H9 (cell line): ENCODE results near the gene TPD52L2. TPM values are rescaled to one million over a fixed set of nuclear protein-coding genes. Genes with fewer than 3 reads are reported as not detected.

Experiments used
- DNase-seq: peaks from one replicate; pipeline ENCODE4 v3.0.0-alpha.2; 2017
- H2AFZ ChIP-seq: one replicate; pipeline ENCODE4 v1.6.1; 2013; ENCODE audit warnings: mild to moderate bottlenecking, low read length, control low read depth, moderate library complexity
- H2AK5ac ChIP-seq: 2 replicates; pipeline ENCODE4 v1.6.1; 2013; ENCODE audit warnings: low read length, control low read depth, mixed read lengths; ENCODE audit not compliant: insufficient read length
- H2BK120ac ChIP-seq: one replicate; pipeline ENCODE4 v1.6.1; 2013; ENCODE audit warnings: low read depth, mild to moderate bottlenecking, low read length, control low read depth, inconsistent platforms; ENCODE audit not compliant: poor library complexity, severe bottlenecking
- H2BK12ac ChIP-seq: 2 replicates; pipeline ENCODE4 v1.6.1; 2013; ENCODE audit warnings: low read length, control low read depth, mixed read lengths, low read depth; ENCODE audit not compliant: insufficient read length
- H2BK15ac ChIP-seq: 2 replicates; pipeline ENCODE4 v1.6.1; 2013; ENCODE audit warnings: low read depth, low read length, control low read depth
- H2BK20ac ChIP-seq: one replicate; pipeline ENCODE4 v1.6.1; 2013; ENCODE audit warnings: low read depth, mild to moderate bottlenecking, low read length, control low read depth, inconsistent platforms; ENCODE audit not compliant: poor library complexity, severe bottlenecking
- H2BK5ac ChIP-seq: 2 replicates; pipeline ENCODE4 v1.6.1; 2013; ENCODE audit warnings: low read length, control low read depth, mixed read lengths; ENCODE audit not compliant: insufficient read length
- H3K14ac ChIP-seq: 2 replicates; pipeline ENCODE4 v1.6.1; 2013; ENCODE audit warnings: low read length, control low read depth; ENCODE audit not compliant: insufficient read depth
- H3K18ac ChIP-seq: 2 replicates; pipeline ENCODE4 v1.6.1; 2013; ENCODE audit warnings: low read depth, mild to moderate bottlenecking, mixed read lengths, low read length, control low read depth; ENCODE audit not compliant: insufficient read length
- H3K23ac ChIP-seq: 2 replicates; pipeline ENCODE4 v1.6.1; 2013; ENCODE audit warnings: low read length, control low read depth, mixed read lengths, low read depth; ENCODE audit not compliant: insufficient read length
- H3K23me2 ChIP-seq: 2 replicates; pipeline ENCODE4 v1.6.1; 2013; ENCODE audit warnings: low read depth, mild to moderate bottlenecking, mixed read lengths, low read length, control low read depth; ENCODE audit not compliant: insufficient read length, poor library complexity, severe bottlenecking
- H3K27ac ChIP-seq: 2 replicates; pipeline ENCODE4 v1.5.1; 2013; ENCODE audit warnings: low read length, control low read depth, mixed read lengths, low read depth; ENCODE audit not compliant: insufficient read length
- H3K27me3 ChIP-seq: 2 replicates; pipeline ENCODE4 v1.6.1; 2013; ENCODE audit warnings: low read length, control low read depth, inconsistent platforms; ENCODE audit not compliant: insufficient read depth
- H3K4ac ChIP-seq: 2 replicates; pipeline ENCODE4 v1.6.1; 2013; ENCODE audit warnings: low read depth, mild to moderate bottlenecking, control low read depth, inconsistent platforms, low read length, moderate library complexity
- H3K4me1 ChIP-seq: 2 replicates; pipeline ENCODE4 v1.6.1; 2013; ENCODE audit warnings: low read length, control low read depth, inconsistent platforms; ENCODE audit not compliant: insufficient read depth
- H3K4me2 ChIP-seq: 2 replicates; pipeline ENCODE4 v1.6.1; 2013; ENCODE audit warnings: low read length, control low read depth, mixed read lengths; ENCODE audit not compliant: insufficient read length, insufficient read depth
- H3K56ac ChIP-seq: 2 replicates; pipeline ENCODE4 v1.6.1; 2013; ENCODE audit warnings: low read depth, mild to moderate bottlenecking, mixed read lengths, low read length, control low read depth; ENCODE audit not compliant: insufficient read length
- H3K79me1 ChIP-seq: 2 replicates; pipeline ENCODE4 v1.6.1; 2013; ENCODE audit warnings: low read depth, mild to moderate bottlenecking, moderate library complexity, low read length, control low read depth, inconsistent platforms; ENCODE audit not compliant: insufficient read depth, poor library complexity, severe bottlenecking
- H3K79me2 ChIP-seq: 2 replicates; pipeline ENCODE4 v1.6.1; 2013; ENCODE audit warnings: low read length, control low read depth, inconsistent platforms; ENCODE audit not compliant: insufficient read depth
- H3K9ac ChIP-seq: 2 replicates; pipeline ENCODE4 v1.6.1; 2013; ENCODE audit warnings: low read length, control low read depth, mixed read lengths; ENCODE audit not compliant: insufficient read length; ENCODE audit errors: extremely low read depth
- H3K9me3 ChIP-seq: one replicate; pipeline ENCODE4 v1.6.1; 2013; ENCODE audit warnings: low read depth, low read length, inconsistent platforms; ENCODE audit not compliant: control insufficient read depth
- H3T11ph ChIP-seq: one replicate; pipeline ENCODE4 v1.6.1; 2013; ENCODE audit warnings: mild to moderate bottlenecking, low read length, control low read depth, inconsistent platforms
- H4K20me1 ChIP-seq: one replicate; pipeline ENCODE4 v1.6.1; 2013; ENCODE audit not compliant: control insufficient read depth, insufficient read length, insufficient read depth
- H4K5ac ChIP-seq: 2 replicates; pipeline ENCODE4 v1.6.1; 2013; ENCODE audit warnings: low read depth, mild to moderate bottlenecking, mixed read lengths, low read length, control low read depth; ENCODE audit not compliant: insufficient read length
- H4K8ac ChIP-seq: replicated peaks from 2 replicates; pipeline ENCODE4 v1.6.1; 2013; ENCODE audit warnings: low read length, control low read depth, mixed read lengths, low read depth; ENCODE audit not compliant: insufficient read length
- H4K91ac ChIP-seq: 2 replicates; pipeline ENCODE4 v1.6.1; 2013; ENCODE audit warnings: low read depth, mild to moderate bottlenecking, moderate library complexity, mixed read lengths, low read length, control low read depth; ENCODE audit not compliant: insufficient read length
- H3K27ac Mint-ChIP-seq, 3 experiments: 2 replicates in 2 of 3; 3 replicates in 1 of 3; pipeline ENCODE4 v1.8.0; 2020 to 2021; ENCODE audit warnings: mixed read lengths in 3 of 3, mild to moderate bottlenecking in 1 of 3, moderate library complexity in 1 of 3
- H3K27me3 Mint-ChIP-seq: 2 replicates; pipeline ENCODE4 v1.8.0; 2021; ENCODE audit warnings: low read depth, mild to moderate bottlenecking, moderate library complexity, mixed read lengths
- H3K36me3 Mint-ChIP-seq, 3 experiments: 2 replicates in 2 of 3; 3 replicates in 1 of 3; pipeline ENCODE4 v1.8.0; 2020 to 2021; ENCODE audit warnings: low read depth in 3 of 3, mixed read lengths in 3 of 3; ENCODE audit not compliant: insufficient read depth in 1 of 3
- H3K4me1 Mint-ChIP-seq, 2 experiments: 2 replicates each; pipeline ENCODE4 v1.8.0; 2020; ENCODE audit warnings: mixed read lengths in 2 of 2
- H3K4me3 Mint-ChIP-seq, 2 experiments: 2 replicates in 1 of 2; 3 replicates in 1 of 2; pipeline ENCODE4 v1.8.0; 2020 to 2021; ENCODE audit warnings: mild to moderate bottlenecking in 2 of 2, mixed read lengths in 2 of 2, moderate library complexity in 1 of 2
- H3K9me3 Mint-ChIP-seq, 2 experiments: 2 replicates in 1 of 2; 3 replicates in 1 of 2; pipeline ENCODE4 v1.8.0; 2020; ENCODE audit warnings: mild to moderate bottlenecking in 2 of 2, mixed read lengths in 2 of 2, moderate library complexity in 1 of 2
- CTCF ChIP-seq: fragments of 200-600 bp; sonication (generic); conservative IDR thresholded peaks from 3 replicates; pipeline ENCODE4 v1.8.0; 2021; ENCODE audit warnings: antibody characterized with exemption, mild to moderate bottlenecking
- WGBS: extraction: QIAGEN DNeasy Blood & Tissue Kit; methylation state at CpG from one replicate; pipeline ENCODE4 v1.1.7; 2013; ENCODE audit warnings: missing lambda C conversion rate, low lambda C conversion rate, mixed read lengths; ENCODE audit not compliant: insufficient read length; ENCODE audit errors: extremely low coverage; 5-methylcytosine and 5-hydroxymethylcytosine counted together
- total RNA-seq: library from RNA; stranded (reverse); gene quantifications from 2 replicates; pipeline ENCODE4 v1.2.1, GENCODE V29; 2021

Gene TPD52L2
- total RNA-seq, 1 experiment from 2014 or later = 94.1 TPM

DNA sequence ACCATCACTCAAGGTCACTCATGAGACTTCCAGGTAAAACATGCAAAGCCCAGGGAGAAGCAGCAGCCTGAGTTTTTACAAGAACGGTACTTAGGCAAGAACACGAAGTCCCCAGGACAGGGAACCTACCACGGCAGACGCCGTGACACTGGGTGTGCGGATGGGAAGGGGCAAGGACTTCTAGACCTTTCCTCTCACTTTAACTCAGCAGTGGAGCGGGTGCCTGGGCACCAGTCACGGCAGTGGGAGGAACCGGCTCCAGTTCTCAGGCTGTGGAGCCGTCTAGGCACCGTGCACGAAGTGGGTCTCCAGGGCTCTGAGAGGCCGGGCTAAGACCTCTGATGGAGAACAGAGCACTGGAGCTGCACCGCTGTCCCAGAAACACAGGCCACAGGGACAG lies 36.5 kb upstream of the TPD52L2 start:
- Histone ChIP-seq H3K14ac (no peak overlapping the region), H3K4me2 (no peak overlapping the region), H4K5ac (no peak overlapping the region), H4K20me1 (no peaks in the 10 kb centered on the region), H2BK15ac (no peak overlapping the region), H2BK12ac (no peak overlapping the region), H4K91ac (no peak overlapping the region), H3K9me3 (no peaks in the 10 kb centered on the region), H3K79me2 (peaks cover 11% of the 10 kb centered on the region; the same call in 1 of the 2 replicates), H2BK20ac (no peak overlapping the region), H4K8ac (no peak overlapping the region), H3K18ac (no peak overlapping the region), H3K27me3 (peaks cover 4% of the 10 kb centered on the region; the same call in 1 of the 2 replicates), H3K9ac (no peak overlapping the region), H3K79me1 (peaks cover 4% of the 10 kb centered on the region), H2BK120ac (no peak overlapping the region), H3K27ac (no peak overlapping the region), H3K23ac (no peak overlapping the region), H2AFZ (no peak overlapping the region), H2BK5ac (no peak overlapping the region), H2AK5ac (no peak overlapping the region), H3K23me2 (peaks cover 8% of the 10 kb centered on the region), H3K4ac (no peak overlapping the region), H3K4me1 (peaks cover 4% of the 10 kb centered on the region; the same call in 1 of the 2 replicates), H3T11ph (no peak overlapping the region), H3K56ac (no peak overlapping the region)
- H3K4me1 Mint-ChIP-seq = peaks cover 29 to 35% of the 10 kb centered on the region in 2 experiments
- no peak overlapping the region for H3K27ac Mint-ChIP-seq
- H3K27me3 Mint-ChIP-seq = peaks cover 30% of the 10 kb centered on the region
- peaks cover 0 to 4% (median 3%) of the 10 kb centered on the region in 3 experiments; a peak in 5 of 7 replicates for H3K36me3 Mint-ChIP-seq
- H3K4me3 Mint-ChIP-seq = peak overlapping the region; percentile 84 to 87; a peak in 3 of 5 replicates
- DNase-seq = no peak
- no peaks in the 10 kb centered on the region; a peak in 2 of 5 replicates for H3K9me3 Mint-ChIP-seq
- no peak for TF ChIP-seq CTCF
- no CpG with 5 or more reads among the region's 14 CpGs for WGBS
